Mesenteric fat pad (tissue), 1 donor: Measurements from ENCODE around the gene TANGO2. TPM values are rescaled to one million over a fixed set of nuclear protein-coding genes. Genes with fewer than 3 reads are reported as not detected.

ENCODE experiments used
- DNase-seq: peaks from one replicate; pipeline ENCODE4 v3.0.0-alpha.2; 2020; ENCODE audit warnings: low spot score
- total RNA-seq: library from RNA; stranded (reverse); fragmentation: NEBNext Ultra II Directional; extraction: Animal tissue kit (Norgen Biotek cat#: 25700); gene quantifications from one replicate; pipeline ENCODE4 v1.2.1, GENCODE V29; 2021
- donor health status: DM: yes; HTN: yes; CAD: no.

TANGO2 gene
- total RNA-seq, 1 donor from 2014 or later = 34.8 TPM

- DNase-seq = no peak
Observed at GRCh38 chr22:20011123-20011992, 9.6 kb upstream of the TANGO2 start.

DNA sequence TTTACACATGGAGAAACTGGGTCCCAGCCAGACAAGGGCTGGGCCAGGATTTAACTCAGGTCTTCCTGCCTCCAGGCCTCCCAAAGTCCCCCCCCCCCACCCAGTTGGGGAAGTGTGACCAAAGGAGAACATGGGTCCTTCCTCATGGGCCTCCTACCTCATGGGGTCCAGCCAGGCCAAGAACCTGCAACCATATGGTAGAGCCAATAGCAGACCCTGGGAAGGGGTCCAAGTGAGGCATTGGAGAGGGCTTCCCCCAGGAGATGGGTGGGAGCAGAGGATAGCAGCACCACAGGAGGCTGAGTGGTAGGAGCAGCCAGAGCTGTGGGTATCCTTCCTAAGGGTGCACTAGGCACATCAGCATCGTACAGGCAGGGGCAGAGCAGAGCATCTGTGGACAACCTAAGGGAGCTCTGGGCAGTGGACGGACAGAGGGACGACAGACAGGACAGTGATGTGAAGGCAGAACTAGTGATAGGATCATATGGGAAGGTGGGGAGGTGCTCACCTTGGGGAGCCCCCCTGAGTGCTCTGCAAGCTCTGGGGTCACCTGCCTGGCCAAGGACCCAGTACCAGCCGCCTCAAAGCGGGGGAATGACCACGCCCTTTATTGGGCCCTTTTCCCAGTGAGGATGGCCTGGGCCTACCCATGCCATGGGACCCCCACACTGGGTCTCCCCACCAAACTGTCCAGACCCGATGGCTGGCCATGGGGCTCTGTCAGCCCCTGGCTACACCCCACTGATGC, 8.7 kb upstream of the TANGO2 start:
- DNase-seq = no peak

DNA sequence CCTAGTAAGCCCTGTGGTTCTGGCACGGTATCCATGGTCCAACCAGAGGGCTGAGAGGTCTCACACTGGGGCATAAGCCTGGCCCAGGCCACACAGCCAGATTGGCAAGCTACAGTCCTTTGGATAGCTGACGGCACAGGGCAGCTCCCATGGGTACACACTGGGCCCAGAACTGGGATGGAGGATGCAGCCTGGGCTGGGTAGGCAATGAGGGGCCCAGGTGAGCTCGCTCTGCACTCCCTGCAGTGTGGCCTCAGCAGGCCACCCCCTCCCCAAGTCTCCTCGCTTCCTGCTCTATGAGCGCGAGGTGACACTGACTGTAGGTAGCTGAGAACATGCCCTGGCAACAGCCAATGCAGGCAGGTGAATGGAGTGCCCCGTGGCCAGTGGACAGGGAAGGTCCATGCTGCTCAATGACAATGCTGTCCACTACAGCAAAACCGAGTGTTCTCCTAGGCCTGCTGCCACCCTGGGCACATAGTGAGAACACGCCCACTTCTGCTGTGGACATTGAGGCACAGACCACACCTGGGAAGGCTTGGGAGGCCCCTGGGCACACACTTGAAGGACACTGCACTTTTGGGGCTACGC, 8.1 kb upstream of the TANGO2 start:
- DNase-seq = no peak

GRCh38 chr22:20013382-20013871, 7.5 kb upstream of the TANGO2 start:
- DNase-seq = no peak

- no peak for DNase-seq
Observed at GRCh38 chr22:20014526-20015186, 6.3 kb upstream of the TANGO2 start.

- no peak for DNase-seq
Observed at GRCh38 chr22:20015187-20015625, 5.7 kb upstream of the TANGO2 start.

DNA sequence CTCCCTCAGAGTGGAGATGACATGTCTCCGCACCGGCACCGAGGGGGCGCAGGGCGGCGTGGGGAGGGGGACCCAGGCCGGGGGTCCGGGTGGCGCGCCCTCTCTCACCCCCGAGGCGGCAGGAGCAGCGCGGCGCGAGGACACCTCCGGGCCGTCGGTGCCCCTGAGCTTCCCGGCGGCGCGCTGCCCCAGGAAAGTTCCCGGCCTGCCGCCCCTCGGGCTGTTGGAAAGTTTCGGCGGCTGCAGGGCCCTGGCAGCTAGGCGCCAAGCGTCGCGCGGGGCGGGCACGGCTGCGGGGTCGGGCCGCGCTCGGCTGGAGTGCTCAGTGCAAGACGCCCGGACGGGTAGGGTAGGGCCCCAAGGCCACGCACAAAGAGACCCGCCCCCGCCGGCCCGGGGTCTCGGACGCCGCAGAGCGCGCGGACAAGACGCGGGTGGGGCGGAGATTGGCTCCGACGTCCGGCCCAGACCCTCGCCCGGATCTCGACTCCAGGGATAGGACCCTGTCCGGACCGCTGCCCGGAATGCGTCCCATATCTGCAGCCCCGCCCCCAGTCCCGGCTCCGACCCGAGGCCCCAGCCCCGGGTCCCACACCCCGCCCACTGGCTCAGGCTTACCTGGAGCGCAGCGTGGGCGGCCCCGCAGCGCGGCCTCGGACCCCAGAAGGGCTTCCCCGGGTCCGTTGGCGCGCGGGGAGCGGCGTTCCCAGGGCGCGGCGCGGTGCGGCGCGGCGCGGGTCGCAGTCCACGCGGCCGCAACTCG, 4.8 kb upstream of the TANGO2 start:
- DNase-seq = no peak

DNA sequence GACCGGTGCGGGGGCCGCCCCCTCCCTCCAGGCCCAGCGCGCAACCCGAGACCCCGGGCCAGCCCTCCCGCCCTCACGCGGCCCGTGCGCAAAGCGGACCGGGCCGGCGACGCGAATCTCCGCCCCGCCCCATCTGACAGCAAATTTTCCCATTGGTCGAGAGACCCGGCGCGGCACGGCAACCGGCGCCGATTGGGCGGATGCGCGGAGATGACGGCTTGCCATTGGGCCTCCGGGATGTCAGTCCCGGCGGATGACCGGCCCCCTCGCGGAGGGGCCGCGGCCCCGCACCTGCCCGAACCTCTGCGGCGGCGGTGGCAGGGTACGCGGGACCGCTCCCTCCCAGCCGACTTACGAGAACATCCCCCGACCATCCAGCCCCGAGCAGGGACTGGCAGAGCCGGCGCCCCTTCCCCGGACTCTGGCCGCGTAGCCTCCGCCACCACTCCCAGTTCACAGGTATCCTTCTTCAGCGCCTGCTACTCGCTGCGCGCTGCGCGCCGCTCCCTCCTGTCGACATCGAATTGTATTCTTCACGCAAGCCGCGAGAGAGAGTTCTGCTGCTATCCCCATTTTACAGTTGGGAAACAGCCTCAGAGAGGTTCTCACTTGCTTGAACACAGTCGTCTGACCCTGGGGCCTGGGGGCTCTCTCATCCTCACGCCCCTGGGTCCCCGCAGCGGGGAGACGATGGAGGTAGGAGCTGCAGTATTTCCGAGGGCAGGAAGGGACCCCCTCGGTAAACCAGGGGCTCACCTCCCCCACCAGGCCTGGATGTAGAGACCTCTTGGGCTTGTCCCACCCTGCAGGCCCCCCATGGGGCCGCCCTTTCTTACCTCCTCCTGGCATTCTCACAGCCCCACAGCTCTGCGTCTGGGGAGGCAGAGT, 3.9 kb upstream of the TANGO2 start, which contains the start of gene ARVCF:
ARVCF (minus strand) TSS at position 90 of the 888 bp plus-strand sequence. CDS start 26,029 bp downstream, outside the sequence.
- peak; percentile 97 for DNase-seq

DNA sequence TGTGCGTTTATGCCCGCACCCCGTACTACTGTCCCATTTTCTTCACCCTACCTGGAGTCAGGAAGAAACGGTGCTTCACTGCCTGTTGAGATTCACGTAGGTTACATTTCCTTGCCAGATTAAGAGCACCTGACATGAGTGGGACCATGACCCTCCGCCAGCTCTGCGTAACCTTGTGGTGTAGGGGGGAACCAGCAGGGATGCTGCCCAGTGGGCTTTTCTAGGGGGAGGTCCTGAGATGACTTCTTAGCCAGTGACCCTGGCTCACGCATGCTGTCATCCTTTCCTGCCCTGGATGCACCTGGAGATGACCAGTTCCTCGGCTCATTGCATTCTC, 3.3 kb upstream of the TANGO2 start:
- DNase-seq = no peak

GRCh38 chr22:20018001-20018400, 2.9 kb upstream of the TANGO2 start:
- DNase-seq = no peak

- DNase-seq = no peak
Observed at GRCh38 chr22:20019661-20020532, 1.0 kb upstream of the TANGO2 start.

GRCh38 chr22:20021196-20022181, 579 bp downstream of the TANGO2 start:
- no peak for DNase-seq

DNA sequence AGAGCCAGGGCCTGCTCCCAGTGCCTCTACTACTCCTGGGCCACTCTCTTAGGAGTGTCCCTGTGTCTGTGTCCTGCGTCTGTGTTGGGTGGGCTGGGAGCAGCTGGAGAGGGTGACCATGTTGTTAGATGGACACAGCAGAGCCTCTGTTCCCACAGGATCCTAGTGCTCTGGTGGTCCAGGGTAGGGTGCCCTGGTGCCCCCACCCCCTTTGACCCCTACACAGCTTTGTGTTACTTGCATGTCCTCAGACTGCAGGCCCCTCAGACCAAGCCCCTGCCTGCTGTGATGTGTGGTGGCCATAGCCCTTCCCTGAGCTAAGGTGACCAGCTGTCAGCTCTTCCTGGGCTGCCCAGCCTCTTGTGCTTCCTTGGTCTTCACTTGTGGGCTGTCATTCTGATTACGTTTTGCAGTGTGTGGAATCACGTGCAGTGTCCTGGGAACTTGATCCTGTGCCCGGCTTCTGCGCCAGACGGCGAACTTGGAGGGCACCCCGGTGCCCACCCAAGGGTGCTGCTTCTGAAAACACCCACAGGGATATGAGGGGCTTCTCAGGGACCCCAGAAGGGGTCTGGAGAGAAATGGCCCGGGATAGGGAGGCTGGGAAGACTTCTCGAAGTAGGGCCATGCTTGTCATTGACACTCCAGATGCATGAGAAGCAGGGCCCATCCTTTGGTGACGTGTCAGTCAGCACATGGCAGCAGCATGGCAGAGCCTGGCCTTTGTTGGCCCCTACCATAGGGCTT, 1.5 kb downstream of the TANGO2 start:
- no peak for DNase-seq

DNA sequence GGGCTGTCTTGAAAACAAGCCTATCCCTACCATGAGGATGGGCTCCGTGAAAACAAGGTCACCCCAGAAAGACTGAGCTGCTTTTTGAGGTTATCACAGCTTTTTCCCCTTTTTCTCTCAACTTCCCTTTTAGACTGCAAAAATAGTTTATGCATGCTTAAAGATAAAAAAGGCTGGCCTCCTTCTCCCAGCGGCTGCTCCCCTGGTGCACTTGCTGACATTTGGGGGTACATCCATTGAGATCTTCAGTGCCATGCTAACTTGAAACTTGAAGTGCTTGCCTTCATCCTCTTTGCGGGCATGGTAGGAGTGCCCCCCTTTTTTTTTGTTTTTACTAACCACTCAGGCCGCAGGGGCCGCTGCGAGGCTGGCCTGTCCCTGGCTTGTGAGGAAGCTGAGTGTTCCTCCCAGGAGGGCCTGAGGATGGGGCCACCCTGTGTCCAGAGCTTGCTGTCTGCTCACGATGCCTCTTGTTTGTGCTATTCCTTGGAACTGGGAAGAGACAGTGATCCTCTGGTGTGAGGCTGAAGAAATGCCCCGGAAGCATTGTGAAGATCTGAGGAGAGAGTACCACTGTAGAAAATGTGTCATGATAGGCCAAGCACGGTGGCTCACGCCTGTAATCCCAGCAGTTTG, 2.2 kb downstream of the TANGO2 start:
- no peak for DNase-seq

DNA sequence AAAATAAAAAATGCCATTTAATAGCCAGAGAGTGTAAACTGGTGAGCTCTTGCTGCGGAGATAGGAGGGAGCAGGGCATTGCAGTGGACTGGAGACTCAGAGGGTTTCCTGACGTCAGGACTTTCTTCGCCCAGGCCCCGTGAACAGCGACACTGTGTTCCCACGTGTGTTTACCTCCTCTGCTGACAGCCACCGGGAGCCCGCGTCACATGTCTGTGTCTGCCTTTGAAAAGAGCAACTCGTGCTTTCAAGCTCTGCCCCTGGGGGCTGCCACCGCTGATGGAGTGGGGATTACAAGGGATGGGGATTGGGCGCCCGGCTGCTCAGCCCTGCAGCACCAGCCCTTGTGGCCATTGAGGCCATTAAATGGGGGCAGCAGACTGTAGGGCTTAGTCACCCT, 3.3 kb downstream of the TANGO2 start:
- no peak for DNase-seq
